LoVo (cell line): ENCODE measurements around the gene KTI12.
"Not testable (repeated sequence)": the region's sequence is repeated elsewhere in the genome, so short reads cannot be mapped to it uniquely, and the experiment has no call there.

Experiments used
- DNase-seq: peaks from one replicate; pipeline ENCODE4 v3.0.0-alpha.2; 2016; ENCODE audit warnings: low spot score

Gene KTI12, protein sequence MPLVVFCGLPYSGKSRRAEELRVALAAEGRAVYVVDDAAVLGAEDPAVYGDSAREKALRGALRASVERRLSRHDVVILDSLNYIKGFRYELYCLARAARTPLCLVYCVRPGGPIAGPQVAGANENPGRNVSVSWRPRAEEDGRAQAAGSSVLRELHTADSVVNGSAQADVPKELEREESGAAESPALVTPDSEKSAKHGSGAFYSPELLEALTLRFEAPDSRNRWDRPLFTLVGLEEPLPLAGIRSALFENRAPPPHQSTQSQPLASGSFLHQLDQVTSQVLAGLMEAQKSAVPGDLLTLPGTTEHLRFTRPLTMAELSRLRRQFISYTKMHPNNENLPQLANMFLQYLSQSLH

DNA sequence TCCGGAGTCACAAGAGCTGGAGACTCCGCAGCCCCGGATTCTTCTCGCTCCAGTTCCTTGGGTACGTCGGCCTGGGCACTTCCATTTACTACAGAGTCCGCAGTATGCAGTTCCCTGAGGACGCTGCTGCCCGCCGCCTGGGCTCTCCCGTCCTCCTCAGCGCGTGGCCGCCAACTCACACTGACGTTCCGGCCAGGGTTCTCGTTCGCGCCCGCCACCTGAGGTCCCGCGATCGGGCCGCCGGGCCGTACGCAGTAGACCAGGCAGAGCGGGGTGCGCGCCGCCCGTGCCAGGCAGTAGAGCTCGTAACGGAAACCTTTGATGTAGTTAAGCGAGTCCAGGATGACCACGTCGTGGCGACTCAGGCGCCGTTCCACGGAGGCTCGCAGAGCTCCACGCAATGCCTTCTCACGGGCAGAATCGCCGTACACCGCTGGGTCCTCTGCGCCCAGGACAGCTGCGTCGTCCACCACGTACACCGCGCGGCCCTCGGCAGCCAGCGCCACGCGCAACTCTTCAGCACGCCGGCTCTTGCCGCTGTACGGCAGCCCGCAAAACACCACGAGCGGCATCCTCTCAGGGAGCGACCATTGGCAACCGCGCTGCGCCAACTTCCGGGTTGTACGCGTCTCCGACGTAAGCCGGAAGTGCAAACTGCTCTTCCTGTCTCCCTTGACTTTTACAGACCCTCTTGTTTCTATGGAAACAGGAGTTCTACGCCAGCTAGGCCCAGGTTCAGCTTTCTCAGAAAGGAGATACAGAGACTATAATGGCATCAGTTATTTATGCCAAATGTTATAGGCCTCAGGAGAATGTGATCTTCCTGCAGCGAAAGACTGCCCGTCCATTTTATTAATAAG lies at the start of gene KTI12:
Gene KTI12 (minus strand): TSS at position 621 of the 860 bp plus-strand sequence. CDS start 49 bp downstream, at position 572.
- peak; percentile 84 for DNase-seq

DNA sequence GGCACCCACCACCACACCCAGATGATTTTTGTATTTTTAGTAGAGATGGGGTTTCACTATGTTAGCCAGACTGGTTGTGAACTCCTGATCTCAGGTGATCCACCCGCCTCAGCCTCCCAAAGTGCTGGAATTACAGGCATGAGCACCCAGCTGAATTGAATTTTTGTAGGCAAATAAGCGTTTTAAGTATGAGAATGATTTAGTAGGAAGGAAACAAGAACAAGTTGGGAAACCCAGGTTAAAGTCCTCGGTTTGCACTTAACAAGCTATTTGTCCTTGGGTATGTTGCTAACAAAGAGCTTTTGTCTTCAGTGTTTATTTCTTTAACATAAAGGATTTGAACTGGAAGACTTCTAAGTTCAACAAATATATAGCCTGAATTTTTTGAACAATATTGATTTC lies 46.4 kb upstream of the KTI12 start:
- no peak for DNase-seq

DNA sequence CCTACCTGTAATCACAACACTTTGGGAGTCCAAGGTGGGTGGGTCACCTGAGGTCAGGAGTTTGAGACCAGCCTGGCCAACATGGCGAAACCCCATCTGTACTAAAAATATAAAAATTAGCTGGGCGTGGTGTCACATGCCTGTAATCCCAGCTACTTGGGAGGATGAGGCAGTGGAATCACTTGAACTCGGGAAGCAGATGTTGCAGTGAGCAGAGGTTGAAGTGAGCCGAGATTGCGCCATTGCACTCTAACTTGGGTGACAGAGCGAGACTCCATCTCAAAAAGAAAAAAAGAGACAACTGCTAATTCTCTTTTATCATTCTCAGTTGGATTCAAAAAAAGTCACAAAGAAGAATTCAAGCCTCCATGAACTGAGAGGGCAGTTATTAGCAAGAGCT lies 43.7 kb upstream of the KTI12 start:
- not testable (repeated sequence) for DNase-seq

GRCh38 chr1:52072291-52072690 lies 38.7 kb upstream of the KTI12 start:
- no peak for DNase-seq

GRCh38 chr1:52070704-52071103 lies 37.1 kb upstream of the KTI12 start:
- no peak for DNase-seq

DNA sequence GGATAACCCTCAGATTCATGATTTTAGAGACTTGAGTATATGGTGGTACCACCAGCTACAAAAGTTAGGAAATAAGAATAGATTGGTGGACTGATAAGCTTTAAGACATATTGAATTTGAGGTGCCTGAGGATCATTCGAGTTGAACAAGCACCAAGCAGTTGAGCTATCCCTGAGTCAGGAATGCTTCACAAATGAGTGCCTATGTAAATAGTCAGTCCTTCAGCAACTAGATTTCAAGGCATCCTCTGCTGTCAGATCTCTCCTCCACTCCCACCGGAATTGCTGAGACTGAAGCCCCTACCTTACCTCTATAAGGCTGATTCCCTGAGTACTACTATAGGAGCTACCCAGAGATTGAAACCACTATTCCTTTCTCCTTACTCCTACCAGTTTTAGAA lies 29.6 kb upstream of the KTI12 start:
- DNase-seq: no peak

DNA sequence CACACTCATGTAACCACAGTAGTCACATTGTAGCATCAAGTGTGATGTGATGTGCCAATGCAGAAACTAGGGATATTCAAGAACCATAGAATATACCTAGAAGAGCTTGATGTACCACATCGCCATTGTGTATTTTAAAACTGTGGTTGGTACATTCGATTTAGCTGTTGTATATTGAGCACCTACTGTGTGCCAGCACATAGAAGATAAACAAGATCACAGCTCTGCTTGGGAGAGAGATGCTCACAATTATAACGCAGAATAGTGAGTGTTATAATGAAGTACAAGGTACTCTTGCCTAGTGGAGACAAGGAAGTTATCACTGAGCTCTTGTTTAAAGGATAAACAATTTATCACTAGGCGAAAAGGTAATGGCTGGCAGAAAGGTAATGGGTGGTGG lies 27.2 kb upstream of the KTI12 start:
- DNase-seq: no peak

- DNase-seq: no peak
Measured at GRCh38 chr1:52059888-52060287, 26.3 kb upstream of the KTI12 start.

GRCh38 chr1:52059321-52059720 lies 25.7 kb upstream of the KTI12 start:
- DNase-seq: no peak

DNA sequence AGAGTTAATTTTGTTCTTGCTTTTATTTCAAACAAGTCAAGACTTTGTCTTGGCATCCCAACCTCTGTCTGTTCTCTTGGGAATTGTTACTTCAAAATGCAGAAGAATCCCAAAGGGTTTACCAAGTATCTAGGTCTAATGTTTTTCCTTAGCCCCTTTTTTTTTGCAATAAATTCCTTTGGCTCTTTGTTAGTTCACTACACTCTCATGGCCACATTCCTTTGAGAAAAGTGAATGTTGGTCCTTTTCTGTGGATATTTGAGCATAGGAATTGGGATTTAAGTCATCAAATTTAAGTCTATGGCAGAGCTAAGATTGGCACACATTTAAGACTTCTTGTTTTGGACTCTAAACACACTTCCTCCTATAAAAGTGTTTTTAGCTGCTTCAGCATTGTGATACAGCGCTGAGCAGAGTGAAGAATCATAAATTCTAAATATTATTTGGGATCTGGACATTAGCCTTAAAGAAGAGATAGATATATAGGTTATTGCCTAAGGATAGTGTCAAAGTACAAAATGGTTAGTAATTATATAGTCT lies 24.3 kb upstream of the KTI12 start:
- no peak for DNase-seq

- DNase-seq: no peak
Measured at GRCh38 chr1:52057255-52057654, 23.6 kb upstream of the KTI12 start.

DNA sequence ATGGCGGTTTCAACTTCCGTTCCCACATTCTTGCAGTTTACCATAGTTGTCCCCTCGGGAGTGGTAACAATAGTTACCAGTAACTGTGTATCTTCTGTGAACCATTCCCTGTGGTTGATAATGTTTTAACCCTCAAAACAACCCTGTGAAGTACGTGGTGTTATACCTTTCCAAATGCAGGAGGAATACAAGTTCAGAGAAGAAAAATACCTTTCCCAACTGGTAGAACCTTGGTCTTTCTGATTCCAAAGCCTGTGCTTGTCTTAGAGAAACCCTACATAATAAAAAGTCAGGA lies 23.3 kb upstream of the KTI12 start:
- DNase-seq: no peak

GRCh38 chr1:52056163-52056936 lies 22.7 kb upstream of the KTI12 start, which contains the start of gene BTF3L4:
Gene BTF3L4, plus strand, starts transcription at chr1:52056295. Its CDS starts 3,553 bp downstream, at chr1:52059848.
- DNase-seq: peak; percentile 94

GRCh38 chr1:52055866-52056162 lies 22.2 kb upstream of the KTI12 start:
- no peak for DNase-seq

DNA sequence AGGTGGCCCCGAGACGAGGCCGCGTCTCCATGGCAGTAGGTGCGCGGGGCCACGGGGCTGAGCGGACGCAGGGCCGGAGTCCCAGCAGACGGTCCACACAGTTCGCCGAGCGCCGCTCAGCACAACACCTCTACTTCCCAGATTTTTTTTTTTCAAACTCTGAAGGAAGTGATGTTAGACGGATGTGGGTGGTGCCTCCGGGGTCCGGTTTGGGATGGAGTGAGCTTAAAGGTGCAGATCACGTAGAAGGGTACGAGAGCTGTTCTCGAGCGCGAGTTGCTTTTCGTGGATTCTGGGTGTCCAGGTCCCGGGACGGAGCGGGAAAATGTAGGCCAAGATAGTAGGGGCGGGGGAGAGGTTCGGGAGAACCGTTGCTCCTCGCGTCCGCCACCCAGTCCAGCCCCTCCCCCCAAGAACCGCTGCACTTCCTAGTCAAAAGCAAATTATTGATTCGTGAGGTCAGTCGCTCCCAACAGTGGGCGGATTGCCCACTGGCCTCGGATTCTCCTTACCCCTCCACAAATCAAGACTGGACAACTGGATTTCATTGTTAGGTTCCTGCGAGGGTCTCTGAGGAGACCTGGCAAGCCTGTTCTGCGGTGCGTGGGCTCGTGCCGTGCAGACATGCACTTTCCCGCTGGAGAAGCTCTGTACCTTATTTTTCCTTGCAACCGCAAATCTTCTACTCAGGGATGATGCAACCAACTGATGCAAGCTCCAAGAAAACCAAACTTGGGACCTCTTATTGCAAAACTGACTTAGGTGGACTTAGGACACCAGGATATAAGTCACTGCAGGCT lies 21.7 kb upstream of the KTI12 start, which contains the start of gene TXNDC12:
Gene TXNDC12 (minus strand): TSS at position 126 of the 800 bp plus-strand sequence. CDS start 95 bp downstream, at position 31.
- DNase-seq: peak; percentile 92

- no peak for DNase-seq
Measured at GRCh38 chr1:52054496-52055065, 21.0 kb upstream of the KTI12 start.

- no peak for DNase-seq
Measured at GRCh38 chr1:52053862-52054261, 20.3 kb upstream of the KTI12 start.

DNA sequence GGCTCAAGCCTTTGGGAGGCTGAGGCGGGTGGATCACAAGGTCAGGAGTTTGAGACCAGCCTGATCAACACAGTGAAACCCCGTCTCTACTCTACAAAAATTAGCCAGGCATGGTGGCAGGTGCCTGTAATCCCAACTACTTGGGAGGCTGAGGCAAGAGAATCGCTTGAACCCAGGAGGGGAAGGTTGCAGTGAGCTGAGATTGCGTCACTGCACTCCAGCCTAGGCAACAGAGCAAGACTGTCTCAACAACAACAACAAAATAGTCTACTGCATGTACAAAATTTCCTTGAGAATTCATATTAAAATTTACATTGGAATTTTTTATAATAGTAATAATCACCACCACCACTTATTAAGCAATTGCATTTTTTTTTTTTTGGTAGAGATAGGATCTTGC lies 15.7 kb upstream of the KTI12 start:
- not testable (repeated sequence) for DNase-seq

DNA sequence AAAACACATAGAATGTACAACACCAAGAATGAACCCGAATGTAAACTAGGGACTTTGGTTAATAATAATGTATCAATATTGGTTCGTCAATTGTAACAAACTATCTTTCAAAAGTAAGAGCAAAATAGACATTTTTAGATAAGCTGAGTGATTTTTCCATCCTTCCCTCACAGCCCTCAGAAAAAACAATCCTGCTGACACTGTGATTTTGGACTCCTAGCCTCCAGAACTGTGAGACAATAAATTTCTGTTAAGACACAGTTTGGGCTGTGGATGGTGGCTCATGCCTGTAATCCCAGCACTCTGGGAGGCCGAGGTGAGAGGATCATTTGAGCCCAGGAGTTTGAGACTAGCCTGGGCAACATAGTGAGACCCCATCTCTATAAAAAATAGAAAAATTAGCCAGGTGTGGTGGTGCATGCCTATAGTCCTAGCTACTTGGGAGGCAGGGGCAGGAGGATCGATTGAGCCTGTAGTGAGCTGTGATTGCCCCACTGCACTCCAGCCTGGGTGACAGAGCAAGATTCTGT lies 12.1 kb upstream of the KTI12 start:
- not testable (repeated sequence) for DNase-seq

DNA sequence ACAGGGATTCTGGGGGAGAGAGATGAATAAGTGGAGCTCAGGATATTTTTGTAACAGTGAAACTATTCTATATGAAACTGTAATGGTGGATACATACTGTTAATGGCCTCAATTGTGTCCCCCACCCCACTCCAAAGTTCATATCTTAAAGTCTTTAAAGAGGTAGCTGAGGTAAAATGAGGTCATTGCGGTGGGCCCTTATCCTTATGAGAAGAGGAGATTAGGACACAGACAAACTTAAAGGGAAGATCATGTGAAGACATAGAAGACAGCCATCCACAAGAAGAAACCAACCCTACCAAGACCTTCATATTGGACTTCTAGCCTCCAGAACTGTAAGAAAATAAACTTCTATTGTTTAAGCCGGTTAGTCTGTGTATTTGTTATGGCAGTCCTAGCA lies 11.6 kb upstream of the KTI12 start:
- no peak for DNase-seq
